Activated T-cell treated with anti-CD3 and anti-CD28 coated beads for 24 hours (primary cell): ENCODE measurements around the gene NT5C3B.
"Not testable (repeated sequence)": the region's sequence is repeated elsewhere in the genome, so short reads cannot be mapped to it uniquely, and the experiment has no call there.

Source experiments
- DNase-seq: peaks from one replicate; pipeline ENCODE4 v3.0.0-alpha.2; 2020; ENCODE audit warnings: low read depth

Gene NT5C3B

GRCh38 chr17:41784207-41784744, 51.8 kb downstream of the NT5C3B start:
- DNase-seq = no peak

- no peak for DNase-seq
Measured at GRCh38 chr17:41782142-41782541, 53.9 kb downstream of the NT5C3B start.

- no peak for DNase-seq
Measured at GRCh38 chr17:41781404-41782110, 54.5 kb downstream of the NT5C3B start.

- no peak for DNase-seq
Measured at GRCh38 chr17:41779954-41780353, 56.1 kb downstream of the NT5C3B start.

- no peak for DNase-seq
Measured at GRCh38 chr17:41777574-41778188, 58.4 kb downstream of the NT5C3B start.

GRCh38 chr17:41777157-41777573, 58.9 kb downstream of the NT5C3B start:
- DNase-seq = no peak

- DNase-seq = not testable (repeated sequence)
Measured at GRCh38 chr17:41776262-41776900, 59.7 kb downstream of the NT5C3B start.

GRCh38 chr17:41775394-41776226, 60.4 kb downstream of the NT5C3B start:
- no peak for DNase-seq
